ENCODE results near the gene RHBDD3.

- no peak for TF ChIP-seq GATA2 (IDR thresholded peaks at IDR 0.05; ENCODE audit: low read depth, low read length)
- TF ChIP-seq GATA3 (IDR thresholded peaks at IDR 0.05; ENCODE audit: low read depth, low read length) = no peak
Measured at GRCh38 chr22:29251981-29252911, 15.5 kb downstream of the RHBDD3 start.
